GM13976 (cell line): ENCODE measurements around the gene SFMBT2.

Experiments
- DNase-seq: peaks from one replicate; pipeline ENCODE4 v3.0.0; 2012; ENCODE audit warnings: low spot score
- in situ Hi-C: fragments of 300-500 bp; cut with MboI; formaldehyde crosslinking; loops from one replicate; pipeline ENCODE4 v1.12.0; 2022; ENCODE audit warnings: low sequenced_read_pairs, mixed read lengths, inconsistent platforms; ENCODE audit not compliant: unreplicated experiment
- TF ChIP-seq, protein P1 (sequence below): IDR thresholded peaks from 2 replicates; pipeline ENCODE4 v1.5.1; 2012; ENCODE audit warnings: borderline replicate concordance, mild to moderate bottlenecking; ENCODE audit not compliant: insufficient read depth; ENCODE audit errors: extremely low read depth, missing control alignments, control extremely low read depth

Gene SFMBT2

DNA sequence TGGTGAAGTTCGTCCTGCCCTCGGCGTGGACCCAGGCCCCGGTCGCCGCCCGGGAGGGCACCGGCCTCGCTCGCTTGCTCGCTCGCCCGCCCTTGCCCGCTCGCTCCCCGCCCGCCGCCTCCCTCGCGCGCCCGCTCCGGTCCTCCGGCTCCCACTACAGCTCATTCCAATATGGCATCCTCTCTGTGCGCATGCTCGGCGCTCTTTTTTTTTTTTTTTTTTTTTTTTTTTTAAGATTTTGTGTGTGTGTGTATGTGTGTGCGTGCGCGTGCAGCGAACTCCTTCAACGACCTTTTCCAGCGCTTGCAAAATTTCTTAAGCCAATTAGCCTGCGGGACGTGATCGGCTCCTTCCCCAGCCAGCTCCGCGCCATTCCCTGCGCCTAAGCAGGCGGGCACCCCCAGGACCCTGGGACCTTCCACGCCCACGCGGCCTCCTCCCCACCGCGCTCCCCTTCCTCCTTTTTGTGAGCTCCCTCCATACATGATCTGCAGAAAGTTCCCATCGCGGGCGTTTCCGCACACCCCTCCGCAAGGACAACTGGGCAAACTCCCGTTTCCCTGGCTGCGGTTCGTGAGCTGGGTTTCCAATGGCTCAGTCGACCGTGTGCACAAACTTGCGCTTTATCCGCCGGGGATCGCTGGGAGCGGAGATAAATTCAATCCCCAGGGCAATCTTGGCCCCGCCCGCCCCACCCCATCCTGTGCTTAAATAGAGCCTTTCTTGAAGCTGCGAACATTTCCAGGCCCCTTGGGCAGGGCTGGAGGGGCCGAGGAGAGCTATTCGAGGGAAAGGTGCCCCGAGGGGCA, at the start of gene SFMBT2:
Gene SFMBT2 (minus strand): TSS at position 173 of the 809 bp plus-strand sequence. CDS start 29,136 bp downstream, outside the sequence.
- peak; percentile 87 for DNase-seq

GRCh38 chr10:7460006-7460405, 49.2 kb upstream of the SFMBT2 start:
- in situ Hi-C loops, result no loop called here
- no peak for DNase-seq
- TF ChIP-seq, protein P1, sequence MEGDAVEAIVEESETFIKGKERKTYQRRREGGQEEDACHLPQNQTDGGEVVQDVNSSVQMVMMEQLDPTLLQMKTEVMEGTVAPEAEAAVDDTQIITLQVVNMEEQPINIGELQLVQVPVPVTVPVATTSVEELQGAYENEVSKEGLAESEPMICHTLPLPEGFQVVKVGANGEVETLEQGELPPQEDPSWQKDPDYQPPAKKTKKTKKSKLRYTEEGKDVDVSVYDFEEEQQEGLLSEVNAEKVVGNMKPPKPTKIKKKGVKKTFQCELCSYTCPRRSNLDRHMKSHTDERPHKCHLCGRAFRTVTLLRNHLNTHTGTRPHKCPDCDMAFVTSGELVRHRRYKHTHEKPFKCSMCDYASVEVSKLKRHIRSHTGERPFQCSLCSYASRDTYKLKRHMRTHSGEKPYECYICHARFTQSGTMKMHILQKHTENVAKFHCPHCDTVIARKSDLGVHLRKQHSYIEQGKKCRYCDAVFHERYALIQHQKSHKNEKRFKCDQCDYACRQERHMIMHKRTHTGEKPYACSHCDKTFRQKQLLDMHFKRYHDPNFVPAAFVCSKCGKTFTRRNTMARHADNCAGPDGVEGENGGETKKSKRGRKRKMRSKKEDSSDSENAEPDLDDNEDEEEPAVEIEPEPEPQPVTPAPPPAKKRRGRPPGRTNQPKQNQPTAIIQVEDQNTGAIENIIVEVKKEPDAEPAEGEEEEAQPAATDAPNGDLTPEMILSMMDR, result no peak

More for the DNA sequence above, at the start of gene SFMBT2:
- TF ChIP-seq, protein P1, result no peak
- in situ Hi-C loops, result loop anchor here (10.0 to 25.0 kb wide), 3 partner anchors 299 to 749 kb away; no protein-coding TSS in a partner anchor

DNA sequence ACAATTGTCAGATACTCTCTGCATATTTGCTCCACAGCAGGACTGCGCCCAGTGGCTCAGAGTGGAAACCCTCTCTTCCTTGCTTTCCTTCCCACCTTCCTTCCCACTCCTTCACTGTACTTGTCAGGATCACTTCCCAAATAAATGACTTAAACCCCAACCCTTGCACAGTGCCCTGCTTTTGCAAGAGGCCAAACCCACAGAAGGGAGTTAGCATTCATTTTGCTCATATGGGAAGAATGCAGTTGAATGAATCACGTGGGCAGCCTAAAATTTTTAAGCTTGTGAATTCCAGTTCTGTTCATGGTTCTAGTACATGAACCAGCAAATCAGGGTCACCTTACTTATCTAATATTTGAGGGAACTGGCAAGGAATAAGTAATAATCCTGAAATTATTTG, 47.7 kb upstream of the SFMBT2 start:
- TF ChIP-seq, protein P1, result no peak
- in situ Hi-C loops, result no loop called here
- no peak for DNase-seq

GRCh38 chr10:7457478-7458316, 46.9 kb upstream of the SFMBT2 start:
- peak; percentile 49 for DNase-seq
- TF ChIP-seq, protein P1, result no peak
- in situ Hi-C loops, result no loop called here

- in situ Hi-C loops, result no loop called here
- TF ChIP-seq, protein P1, result no peak
- no peak for DNase-seq
These were observed 38.3 kb upstream of the SFMBT2 start for GRCh38 chr10:7449063-7449695.
